GM12864 (cell line): ENCODE results near the gene SNX6.

Source experiments
- DNase-seq: peaks from one replicate; pipeline ENCODE4 v3.0.0-alpha.2; 2011; ENCODE audit warnings: low read depth
- H3K4me3 ChIP-seq: 2 replicates; pipeline ENCODE4 v1.5.1; 2011; ENCODE audit warnings: mild to moderate bottlenecking, low read depth, low read length, control low read depth
- CTCF ChIP-seq: IDR thresholded peaks from 2 replicates; pipeline ENCODE4 v1.5.1; 2011; ENCODE audit warnings: low read depth, mild to moderate bottlenecking, moderate library complexity, low read length, control low read depth, inconsistent platforms; ENCODE audit errors: missing control alignments

Gene SNX6

GRCh38 chr14:34629657-34630529 lies at the start of gene SNX6:
TSS of gene SNX6 (minus strand) at chr14:34630148. CDS start at chr14:34630116, 32 bp downstream.
- DNase-seq, result peak; percentile 26
- TF ChIP-seq CTCF, result no peak

GRCh38 chr14:34678735-34679134 lies 48.8 kb upstream of the SNX6 start:
- TF ChIP-seq CTCF, result no peak
- no peak for DNase-seq
- H3K4me3 ChIP-seq, result no peak overlapping the region

More at GRCh38 chr14:34629657-34630529, at the start of gene SNX6:
- peak within 1 kb of the TSS; percentile 98 for H3K4me3 ChIP-seq

- no peak for TF ChIP-seq CTCF
- DNase-seq, result no peak
- H3K4me3 ChIP-seq, result no peak overlapping the region
Observed at GRCh38 chr14:34678306-34678705, 48.4 kb upstream of the SNX6 start.

GRCh38 chr14:34676516-34677211 lies 46.7 kb upstream of the SNX6 start:
- no peak for TF ChIP-seq CTCF
- DNase-seq, result no peak
- H3K4me3 ChIP-seq, result no peak overlapping the region

- no peak for DNase-seq
- H3K4me3 ChIP-seq, result no peak overlapping the region
- TF ChIP-seq CTCF, result no peak
Observed at GRCh38 chr14:34673702-34674101, 43.8 kb upstream of the SNX6 start.

GRCh38 chr14:34671716-34672115 lies 41.8 kb upstream of the SNX6 start:
- no peak for TF ChIP-seq CTCF
- no peak overlapping the region for H3K4me3 ChIP-seq
- DNase-seq, result no peak

- H3K4me3 ChIP-seq, result no peak overlapping the region
- no peak for DNase-seq
- TF ChIP-seq CTCF, result no peak
Observed at GRCh38 chr14:34668111-34668510, 38.2 kb upstream of the SNX6 start.
